Fibroblast of lung (primary cell): Measurements from ENCODE around the gene PPP5C.

Source experiments
- CTCF ChIP-seq, 2 donors: IDR thresholded peaks in 1 of 2; conservative IDR thresholded peaks in 1 of 2; 1 replicate in 1 of 2; 2 replicates in 1 of 2; pipeline ENCODE4 v1.5.1; 2011 to 2012; ENCODE audit warnings: low read length in 2 of 2, control low read depth in 1 of 2, inconsistent platforms in 1 of 2, low read depth in 1 of 2, mild to moderate bottlenecking in 1 of 2
- EZH2 ChIP-seq: IDR thresholded peaks from 2 replicates; pipeline ENCODE4 v1.5.1; 2012; ENCODE audit warnings: low read length, control low read depth, mild to moderate bottlenecking; ENCODE audit errors: missing control alignments

- TF ChIP-seq CTCF (conservative IDR thresholded peaks at IDR 0.05 in 1 of 2, IDR thresholded peaks at IDR 0.05 in 1 of 2; ENCODE audit: low read depth in 1 of 2, low read length in 2 of 2) = no peak
- no peak for TF ChIP-seq EZH2
These were observed 66.6 kb downstream of the PPP5C start, which contains the start of gene CCDC8 for GRCh38 chr19:46413262-46414031.
